GM19463 (cell line): ENCODE data around the gene HOXB7.

Source experiments
- ATAC-seq: cut with Tn5 transposase; IDR thresholded peaks from one replicate; pipeline ENCODE4 v1.9.1; 2021; ENCODE audit warnings: mild to moderate bottlenecking, moderate library complexity; ENCODE audit not compliant: unreplicated experiment

HOXB7 gene

DNA sequence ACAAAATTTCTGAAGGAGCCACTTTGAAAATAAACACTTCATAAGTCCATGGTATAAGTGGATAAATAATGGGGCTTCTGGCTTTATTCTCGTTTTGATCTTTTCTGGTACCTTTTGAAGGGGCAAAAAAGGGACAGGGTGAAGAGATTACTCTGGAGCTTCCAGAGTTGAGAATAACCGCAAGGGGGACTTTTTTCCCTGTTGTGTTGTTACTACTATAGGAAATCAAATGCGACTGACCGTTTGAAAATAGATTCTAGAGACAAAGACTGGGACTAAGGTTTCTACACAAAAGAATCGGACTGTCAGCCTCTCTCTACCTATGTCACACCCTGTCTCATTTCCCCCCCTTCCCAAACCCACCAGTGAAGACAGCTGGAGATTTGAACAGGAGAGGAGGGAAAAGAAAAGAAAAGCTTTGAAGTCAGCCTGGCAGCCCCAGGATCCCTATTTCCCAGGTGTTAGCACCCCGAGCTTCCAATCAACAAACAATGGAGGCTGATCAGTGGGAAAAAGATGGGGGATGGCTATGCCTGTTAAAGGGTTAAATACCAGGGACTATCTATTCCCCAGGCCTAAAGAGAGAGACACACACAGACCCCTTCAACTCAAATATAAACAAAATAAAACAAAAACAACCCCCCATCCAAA is 41.0 kb downstream of the HOXB7 start:
- ATAC-seq: no peak

DNA sequence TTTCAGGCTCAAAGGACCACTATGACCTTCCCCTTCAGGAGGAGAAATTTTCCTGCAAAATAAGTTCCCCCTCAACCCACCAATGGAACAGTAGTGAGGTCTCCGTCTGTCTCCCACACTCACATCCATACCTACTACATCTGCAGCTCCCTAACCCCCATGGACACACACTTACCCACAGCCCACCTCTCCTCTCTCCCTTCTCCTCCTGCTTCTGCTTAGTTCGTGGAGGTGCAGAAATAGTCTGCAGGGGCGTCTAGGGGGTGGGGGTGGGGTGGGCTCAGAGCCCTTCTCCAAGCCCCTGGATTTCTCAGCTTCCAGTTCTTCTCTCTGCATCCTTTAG is 41.6 kb downstream of the HOXB7 start:
- ATAC-seq: no peak

DNA sequence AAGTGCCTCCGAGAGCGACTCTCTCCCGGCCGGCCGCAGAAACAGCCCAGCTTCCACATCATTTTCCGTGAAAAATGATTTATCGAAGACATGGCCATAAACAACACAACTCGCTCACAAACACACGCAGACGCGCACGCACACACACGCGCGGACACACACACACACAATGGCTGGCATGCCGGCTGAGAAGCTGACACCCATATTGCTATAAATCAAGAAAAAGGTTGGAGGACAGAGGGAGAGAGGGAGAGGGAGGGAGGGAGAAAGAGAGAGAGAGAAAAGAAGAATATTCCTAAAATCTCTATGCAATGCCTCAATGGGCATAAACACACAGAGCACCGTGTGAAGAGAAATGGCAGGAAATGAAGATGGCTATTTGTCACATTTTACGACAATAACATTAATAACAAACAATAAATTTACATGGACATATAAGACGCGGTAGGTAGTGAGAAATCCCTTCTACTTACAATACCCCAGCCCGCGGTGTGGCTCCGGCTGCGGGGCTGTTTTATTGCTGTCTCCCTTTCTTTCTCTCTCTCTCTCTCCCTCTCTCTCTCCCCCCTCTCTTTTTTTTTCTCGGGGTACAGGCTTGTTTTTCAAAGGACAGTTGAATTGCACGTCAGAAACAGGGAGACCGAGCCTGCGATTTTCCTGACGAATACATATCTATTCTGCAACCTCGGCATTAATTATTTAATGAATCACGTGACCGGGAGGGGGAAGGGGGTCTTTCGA is 42.1 kb downstream of the HOXB7 start:
- ATAC-seq: no peak

DNA sequence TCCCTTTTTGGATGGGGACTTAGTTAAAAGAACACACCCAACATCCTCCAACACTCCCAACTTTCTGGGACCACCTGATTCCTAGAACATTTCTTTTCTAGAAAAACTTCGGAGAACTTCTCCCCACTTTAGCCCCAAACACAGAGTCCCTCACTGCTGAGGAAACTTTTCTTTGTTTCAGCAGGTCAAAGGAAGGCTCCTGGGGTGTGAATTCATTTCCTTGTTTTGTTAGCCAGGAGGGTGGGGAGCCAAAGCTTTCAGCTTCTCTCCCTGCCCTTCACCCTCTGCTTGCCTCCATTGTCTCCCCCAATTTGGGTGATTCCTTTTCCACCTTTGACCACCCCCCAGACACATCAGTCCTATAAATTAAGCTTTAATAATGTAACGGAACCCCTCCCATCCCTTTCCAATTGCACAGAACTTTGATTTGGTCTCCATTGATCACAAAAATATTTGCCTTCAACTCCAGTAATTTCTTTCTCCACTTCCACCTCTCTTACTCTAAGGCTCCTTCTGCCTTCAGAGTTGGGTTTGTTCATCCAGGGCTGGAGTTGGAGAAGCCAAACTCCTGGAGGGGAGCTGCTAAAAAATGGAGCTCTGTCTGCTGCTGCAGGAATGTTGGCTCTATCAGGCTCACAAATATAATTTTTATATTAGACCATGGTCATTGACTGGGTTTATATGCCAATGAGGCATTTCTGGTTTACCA is 43.0 kb downstream of the HOXB7 start:
- ATAC-seq: no peak

DNA sequence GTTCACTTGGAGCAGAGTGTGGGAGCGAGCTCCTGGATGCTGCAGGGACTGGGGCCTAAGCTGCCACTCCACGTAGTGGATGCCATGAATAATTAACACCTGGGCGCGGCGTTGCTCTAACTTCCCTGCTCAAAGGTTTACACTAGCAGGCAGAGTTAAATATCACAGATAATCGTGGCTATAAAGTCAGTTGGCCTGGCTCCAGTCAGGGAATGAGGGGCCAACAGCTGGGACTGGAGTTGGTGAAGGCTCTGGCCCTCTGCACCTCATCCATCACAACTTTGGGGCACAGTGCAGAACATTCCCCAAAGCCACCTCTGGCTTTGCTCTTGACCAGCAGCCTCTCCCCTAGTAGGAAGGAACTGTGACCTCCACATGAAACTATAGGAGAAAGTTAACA is 43.6 kb downstream of the HOXB7 start:
- no peak for ATAC-seq

DNA sequence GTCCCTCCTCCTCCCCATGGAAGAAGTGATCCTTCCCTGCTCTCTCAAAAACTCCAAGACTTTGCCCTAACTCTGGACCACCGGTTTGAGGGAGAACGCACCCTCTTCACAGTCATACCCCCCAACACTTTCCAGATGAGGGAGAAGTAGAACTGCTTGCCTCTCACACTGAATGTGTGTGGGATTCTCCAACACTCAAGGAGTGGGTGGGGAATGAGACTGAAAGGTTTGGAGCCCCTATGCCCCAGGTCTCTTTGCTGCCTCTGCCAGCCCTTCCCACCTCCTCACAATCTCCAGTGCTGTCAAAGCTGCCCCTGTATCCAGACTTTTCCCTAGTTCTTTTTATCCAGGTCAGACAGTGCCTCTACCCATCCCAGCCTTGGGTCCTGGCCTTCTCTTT is 44.1 kb downstream of the HOXB7 start:
- no peak for ATAC-seq

DNA sequence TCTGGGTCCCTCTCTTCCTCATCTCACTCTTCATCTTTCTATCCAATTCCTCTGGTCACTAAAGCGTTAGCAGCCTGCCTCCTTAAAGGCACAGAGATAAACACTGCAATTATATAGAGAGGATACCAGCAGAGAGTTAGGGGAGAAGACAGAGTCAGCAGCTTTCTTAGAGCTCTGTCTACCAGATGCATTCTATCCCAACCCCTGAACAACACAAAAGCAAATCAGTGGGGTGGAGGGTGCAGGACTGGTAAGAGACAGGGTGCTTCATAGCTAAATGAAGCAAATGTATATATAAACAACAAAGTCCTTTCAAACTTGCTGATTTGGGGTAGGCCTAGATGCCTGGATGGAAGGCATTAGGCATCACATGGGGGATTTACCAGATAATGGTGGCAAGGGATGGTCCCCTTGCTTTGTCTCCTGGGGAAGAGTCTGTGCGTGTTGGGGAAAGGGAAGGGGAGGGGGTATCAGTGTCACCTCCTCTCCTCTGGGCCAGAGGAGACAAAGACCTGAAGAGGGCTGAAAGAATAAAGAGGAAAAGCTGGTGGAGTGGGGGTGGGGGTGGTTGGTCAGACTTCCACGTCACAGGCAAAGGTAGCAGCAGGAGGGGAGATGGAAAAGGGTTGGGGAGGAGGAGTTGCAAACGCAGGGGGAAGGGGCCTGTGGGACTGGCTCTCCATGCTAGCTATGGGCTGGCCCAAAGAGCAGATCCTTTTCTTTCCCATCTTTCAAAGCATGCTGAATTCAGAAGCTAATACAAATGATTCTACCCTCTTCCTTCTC is 44.7 kb downstream of the HOXB7 start:
- ATAC-seq: no peak

DNA sequence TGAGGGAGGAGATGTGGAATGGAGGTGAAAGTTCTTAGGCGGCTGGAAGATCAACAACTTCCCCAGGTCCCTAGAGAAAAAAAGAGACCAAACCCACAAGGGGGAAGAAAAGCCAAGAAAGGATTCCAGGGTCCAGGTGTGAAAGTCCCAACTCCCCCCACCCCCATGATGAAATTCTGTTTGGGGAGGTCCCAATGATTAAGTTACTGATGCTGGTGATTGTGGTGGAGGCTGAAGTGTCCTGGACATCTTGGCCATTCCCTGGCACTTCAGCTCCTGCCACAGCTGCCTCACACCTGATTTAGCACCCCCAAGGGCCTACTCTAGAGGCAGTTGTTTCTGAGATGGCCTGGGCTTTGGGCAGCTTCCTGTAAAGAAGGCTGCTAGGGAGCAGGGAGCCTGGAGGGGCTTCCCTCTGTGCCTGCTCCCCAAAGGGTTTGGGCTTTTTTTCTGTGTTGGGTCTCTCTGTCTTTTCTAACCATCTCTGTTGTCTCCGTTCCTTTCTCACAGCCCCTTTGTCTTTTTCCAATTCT is 45.7 kb downstream of the HOXB7 start:
- ATAC-seq: no peak

DNA sequence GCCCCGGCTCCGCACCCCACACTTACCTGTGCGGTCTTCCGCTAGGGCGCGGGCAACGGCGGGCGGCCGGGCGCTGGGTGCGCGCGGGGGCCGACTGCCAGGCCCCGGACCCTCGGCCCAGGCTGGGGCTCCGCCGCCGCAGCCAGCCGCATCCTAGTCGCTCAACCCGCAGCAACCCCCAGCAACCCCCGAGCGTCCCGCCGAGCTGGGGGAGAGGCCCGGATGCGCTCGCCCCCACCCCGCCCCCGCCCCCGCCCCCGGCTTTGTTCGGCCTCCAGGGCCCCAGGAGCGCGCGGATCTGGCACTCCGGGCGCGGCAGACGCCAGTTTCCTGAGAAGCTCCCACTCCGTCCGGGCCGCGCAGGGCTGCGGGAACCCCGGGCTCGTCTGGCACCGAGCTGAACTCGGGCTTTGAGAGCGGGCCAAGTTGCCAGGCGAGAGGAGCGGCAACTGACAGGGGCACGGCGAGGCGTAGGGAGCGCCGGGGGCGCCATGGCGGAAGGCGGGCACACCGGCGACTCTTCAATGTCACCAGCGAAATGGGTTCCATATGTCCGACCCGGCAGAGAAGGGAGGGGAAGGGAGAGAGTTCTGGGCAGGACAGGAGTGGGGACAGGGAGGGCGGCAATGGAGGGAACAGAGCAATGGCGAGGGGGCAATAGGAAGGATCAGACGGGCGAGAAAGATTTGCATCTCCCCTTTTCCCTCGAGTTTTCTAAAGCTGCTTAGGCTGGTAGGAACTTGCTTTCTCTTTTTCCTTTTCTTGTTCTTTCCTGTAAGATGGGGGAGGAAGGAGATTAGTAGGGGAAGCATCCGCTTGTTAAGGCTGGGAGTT is 46.4 kb downstream of the HOXB7 start:
- ATAC-seq: no peak

DNA sequence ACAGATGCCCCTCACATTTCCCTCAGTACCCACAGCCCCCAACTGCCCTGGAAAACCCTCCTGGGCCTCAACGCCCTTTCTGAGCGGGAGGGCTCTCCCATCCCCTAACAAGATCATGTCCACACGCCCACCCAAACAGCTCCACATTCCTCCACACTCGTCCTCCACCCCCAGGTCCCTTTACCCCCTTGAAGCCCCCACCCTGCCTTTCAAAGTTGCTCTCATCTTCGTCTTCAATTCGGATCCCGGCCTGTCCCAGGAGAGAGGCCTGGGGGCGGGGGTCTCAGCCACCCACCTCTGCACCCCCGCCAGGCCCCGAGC is 47.0 kb downstream of the HOXB7 start:
- ATAC-seq: no peak

DNA sequence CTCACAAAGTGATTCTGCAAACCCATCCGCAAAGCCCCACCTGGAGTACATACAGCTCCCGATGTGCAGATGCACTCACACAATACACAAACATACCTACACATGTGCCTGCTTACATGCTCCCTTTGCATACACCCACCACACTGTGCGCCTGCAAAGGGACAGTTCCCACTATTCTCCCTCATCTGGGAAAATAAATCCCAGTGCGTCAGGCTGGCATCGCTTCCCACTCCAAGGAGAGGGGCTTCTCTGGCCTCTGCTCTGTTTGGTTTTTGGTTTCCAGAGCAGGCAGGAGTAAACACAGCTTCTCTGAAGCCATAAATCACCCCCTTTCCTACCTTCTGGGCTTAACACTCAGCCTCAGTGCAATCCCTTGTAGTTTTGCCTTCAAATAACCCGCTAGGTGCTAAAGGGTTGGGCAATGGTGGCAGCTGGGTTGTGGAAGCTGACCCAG is 47.4 kb downstream of the HOXB7 start:
- ATAC-seq: no peak

DNA sequence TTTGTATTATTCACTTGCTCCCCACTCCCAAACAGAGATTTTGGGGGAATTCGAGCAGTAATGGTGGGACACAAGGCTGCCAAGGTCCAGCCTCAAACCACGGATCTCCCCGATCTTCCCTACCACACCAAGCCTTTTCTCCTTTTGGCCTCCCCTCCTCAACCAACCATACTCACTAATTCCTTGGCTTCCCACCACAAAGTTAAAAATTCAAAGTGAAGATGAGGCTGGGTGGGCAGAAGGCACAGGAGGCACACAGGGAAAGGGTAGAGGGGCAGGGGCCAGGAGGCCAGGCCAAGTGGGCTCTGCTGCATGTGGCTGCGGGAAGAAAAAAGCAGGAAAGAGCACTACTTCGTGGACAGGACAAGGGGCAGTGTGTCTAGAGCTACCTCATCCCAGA is 47.9 kb downstream of the HOXB7 start:
- ATAC-seq: no peak

DNA sequence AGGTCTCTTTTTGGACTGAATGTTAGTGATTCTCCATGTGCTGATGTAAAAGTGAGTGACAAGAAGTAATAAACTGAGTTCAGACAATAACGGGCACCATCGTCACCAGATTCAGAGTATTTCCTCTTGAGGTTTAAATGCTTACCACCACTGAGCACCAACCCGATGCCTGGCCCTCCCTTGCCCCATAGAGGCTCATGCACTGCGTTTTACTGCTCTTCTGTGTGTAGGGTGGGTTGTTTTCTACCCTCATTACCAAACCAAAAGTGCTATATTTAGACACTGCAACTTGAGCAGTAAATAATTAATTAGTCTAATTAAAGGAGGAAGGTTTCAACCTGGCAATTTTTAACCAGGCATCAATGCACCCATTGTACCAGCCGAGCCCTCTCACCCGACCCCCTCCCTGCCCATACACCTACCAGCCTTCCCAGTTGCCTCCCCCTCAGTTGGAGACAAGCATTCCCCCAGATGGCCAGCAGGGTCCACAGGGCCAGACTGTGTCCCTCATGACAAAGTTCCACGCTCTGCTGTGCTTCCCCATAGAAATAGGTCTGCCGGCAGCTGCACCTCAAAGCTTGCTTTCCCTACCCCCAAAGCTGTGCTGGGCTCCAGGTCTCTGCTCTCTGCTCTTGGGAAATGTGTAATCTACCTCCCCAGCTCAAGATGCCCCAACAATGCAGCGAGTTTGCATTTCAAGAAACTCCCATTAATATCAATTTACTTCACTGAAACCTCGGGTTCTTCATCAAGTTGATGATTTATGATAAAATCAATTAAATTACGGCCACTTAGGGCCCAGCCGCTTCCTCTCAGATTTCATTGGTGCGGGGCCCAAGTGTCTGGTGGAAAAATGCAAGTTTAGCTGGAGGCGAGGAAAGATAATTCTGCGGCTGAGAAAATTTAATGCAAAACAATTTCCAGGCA is 48.7 kb downstream of the HOXB7 start:
- peak; percentile 84 for ATAC-seq

DNA sequence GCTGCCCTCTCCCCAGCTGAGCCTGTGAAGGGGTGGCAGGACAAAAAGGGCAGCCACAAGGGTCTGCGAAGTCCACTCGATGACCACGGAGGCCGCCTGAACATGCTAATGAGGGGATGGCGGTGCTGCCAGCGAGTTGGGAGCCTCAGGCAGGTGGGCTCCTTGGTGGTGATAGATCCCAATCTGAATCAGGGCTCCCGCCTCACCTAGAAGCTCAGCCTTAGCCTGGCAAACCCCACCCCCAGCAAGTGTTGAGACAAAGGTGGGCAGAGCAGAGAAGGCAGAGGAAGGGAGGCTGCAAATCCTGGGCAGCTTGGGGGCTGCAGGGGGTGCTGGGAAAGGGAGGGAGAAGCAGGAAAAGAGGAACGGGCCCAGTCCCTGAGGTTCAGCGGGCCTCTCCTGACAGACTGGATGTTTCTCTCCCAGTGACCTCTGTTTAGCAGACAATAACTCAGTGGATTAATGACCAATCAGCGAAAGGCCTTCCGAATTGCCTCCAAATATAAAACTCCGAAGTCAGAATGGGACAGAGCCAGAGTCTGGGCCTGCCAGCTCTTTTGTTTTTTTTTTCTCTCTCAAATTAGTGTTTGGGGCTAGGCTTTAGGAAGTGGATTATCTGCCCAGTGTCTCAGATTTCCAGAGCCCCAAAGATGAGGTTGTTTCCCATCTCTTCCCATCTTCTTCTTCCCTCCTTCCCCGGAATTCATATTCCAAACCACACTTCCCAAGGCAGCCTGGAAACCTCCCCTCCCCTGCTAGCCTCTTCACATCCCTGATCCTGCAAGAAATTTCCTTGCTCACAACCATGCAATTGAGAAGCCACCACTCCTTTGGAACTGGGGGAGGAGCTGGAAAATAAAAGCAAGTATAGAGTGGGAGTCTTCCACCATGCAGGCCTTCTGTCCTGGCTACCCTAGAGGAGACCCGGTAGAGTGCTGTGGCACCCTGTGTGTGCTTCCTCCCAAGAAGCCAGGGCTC is 50.7 kb downstream of the HOXB7 start:
- no peak for ATAC-seq

DNA sequence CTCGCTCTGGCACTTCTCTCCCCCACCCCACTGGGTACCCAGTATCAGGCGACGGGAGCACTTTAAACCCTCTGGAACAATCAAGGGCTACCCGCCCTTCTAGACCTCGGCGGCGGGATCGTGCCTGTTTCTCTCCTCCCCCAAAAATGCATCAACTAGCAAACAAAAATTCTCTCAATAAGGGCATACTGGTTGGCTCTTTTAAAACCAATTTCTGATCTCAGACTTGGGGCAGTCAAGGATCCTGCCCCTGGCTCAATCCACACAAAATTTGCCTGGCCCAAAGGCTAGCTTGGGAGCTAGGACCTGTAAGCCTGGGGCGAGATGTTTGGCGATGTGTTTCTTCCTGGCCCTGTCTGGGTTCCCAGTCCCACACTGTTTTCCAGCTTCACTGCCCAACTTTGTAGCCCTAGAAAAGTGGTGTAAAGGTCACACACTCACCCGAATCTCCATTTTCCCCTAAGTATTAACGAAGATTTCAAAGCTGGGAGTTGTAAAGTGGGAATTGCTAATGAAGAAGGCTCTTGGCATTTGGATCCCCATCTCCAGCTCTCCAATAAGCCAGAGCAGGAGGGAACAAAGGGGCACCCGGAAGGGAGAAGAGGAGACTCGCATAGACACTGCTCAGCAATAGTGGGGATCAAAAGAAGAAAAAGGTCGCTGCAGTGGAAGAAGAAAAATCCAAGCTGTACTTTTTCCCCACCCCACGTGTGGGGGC is 51.5 kb downstream of the HOXB7 start:
- ATAC-seq: no peak

DNA sequence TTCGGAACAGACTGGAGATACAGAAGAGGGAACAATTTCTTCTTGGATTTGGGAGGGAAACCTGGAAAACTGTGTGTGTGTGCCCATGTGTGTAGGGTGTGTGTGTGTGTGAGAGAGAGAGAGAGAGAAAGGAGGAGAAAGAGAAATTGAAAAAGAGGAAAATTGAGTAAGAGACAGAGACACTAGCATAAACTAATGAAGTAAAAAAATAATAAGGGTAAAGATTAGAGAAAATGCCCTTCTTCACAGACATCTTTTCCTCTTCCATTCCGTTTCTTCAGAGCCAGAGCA is 52.0 kb downstream of the HOXB7 start:
- ATAC-seq: no peak

DNA sequence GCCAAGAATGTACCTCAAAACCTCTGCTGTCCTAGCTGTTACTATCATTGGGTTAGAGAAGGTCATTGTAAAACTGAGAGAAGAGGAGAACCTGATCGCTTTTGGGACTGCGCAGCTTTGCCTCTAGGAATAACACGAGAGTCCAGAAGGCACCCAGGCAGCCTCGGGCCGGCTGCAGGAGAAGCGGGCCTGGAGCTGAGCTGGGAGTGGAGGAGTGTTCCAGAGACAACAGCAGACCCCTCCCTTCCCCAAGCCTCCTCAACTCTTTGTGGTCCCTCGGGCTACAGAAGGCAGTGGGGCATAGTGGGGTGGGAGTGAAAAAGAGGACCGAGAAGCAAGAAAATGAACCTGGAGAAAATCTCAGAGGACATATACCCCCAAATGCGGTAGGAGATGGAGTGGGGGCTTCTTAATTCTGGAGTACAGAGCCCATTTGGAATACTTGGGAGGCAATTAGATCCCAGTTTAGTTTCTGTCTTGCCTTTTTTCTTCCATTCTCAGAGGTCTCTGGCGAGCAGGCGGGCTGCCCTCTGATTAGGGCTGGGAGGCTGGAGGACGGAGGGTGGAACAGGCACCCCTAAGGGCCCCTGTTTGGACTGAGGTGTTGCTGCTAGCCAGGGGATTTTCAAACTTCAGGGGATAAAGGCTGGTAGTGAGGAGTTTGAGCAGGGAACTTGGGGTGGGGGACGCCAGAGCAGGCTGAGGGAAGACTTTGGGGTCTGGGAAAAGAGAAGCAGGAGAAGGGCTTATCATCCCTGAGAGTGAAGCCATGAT is 52.6 kb downstream of the HOXB7 start:
- no peak for ATAC-seq
